ENCODE data around the gene SWT1. TPM values are rescaled to one million over a fixed set of nuclear protein-coding genes. Genes with fewer than 3 reads are reported as not detected.

Gene SWT1
- total RNA-seq, 6 experiments from 2014 or later: 2.0 to 3.9 (median 2.4) TPM

DNA sequence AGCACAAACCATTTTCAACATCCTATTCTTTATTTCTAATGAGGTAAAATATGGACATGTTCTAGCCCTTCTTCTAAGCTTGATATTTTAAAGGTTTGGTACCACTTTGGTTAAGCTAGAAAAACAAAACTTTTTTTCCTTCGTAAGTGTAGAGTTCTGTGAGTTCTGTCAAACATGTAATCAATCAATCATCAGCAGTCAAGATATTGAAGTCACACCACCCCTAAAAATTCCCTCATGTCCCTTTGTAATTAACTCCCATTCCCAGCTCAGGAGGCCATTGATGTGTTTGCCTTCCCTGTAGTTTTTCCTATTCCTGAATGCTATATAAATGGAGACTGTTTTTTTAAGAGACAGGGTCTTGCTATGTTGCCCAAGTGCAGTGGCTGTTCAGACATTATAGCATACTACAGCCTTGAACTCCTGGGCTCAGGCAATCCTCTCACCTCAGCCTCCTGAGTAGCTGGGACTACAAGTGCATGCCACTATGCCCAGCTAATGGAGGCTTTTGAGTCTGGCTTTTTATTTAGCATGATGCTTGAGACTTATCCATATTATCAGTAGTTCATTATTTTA is 137.1 kb downstream of the SWT1 start:
- Histone ChIP-seq H3K27ac (no peak overlapping the region), H3K36me3 (peaks cover 0 to 33% (median 18%) of the 10 kb centered on the region in 4 donors), H3K4me3 (no peak overlapping the region), H3K27me3 (no peaks in the 10 kb centered on the region), H3K4me1 (no peaks in the 10 kb centered on the region), H3K9me3 (no peaks in the 10 kb centered on the region)
- intact Hi-C loops (cut with DNase I): no loop called here
- WGBS (ENCODE audit: insufficient coverage, low coverage, low lambda C conversion rate, missing lambda C conversion rate): 100% methylated on average over 1 of the region's 1 CpG
- TF ChIP-seq, protein P1, sequence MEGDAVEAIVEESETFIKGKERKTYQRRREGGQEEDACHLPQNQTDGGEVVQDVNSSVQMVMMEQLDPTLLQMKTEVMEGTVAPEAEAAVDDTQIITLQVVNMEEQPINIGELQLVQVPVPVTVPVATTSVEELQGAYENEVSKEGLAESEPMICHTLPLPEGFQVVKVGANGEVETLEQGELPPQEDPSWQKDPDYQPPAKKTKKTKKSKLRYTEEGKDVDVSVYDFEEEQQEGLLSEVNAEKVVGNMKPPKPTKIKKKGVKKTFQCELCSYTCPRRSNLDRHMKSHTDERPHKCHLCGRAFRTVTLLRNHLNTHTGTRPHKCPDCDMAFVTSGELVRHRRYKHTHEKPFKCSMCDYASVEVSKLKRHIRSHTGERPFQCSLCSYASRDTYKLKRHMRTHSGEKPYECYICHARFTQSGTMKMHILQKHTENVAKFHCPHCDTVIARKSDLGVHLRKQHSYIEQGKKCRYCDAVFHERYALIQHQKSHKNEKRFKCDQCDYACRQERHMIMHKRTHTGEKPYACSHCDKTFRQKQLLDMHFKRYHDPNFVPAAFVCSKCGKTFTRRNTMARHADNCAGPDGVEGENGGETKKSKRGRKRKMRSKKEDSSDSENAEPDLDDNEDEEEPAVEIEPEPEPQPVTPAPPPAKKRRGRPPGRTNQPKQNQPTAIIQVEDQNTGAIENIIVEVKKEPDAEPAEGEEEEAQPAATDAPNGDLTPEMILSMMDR (IDR thresholded peaks at IDR 0.05): no peak
- TF ChIP-seq POLR2A (IDR thresholded peaks at IDR 0.05): no peak
- DNase-seq (no peak), ATAC-seq (no peak)

DNA sequence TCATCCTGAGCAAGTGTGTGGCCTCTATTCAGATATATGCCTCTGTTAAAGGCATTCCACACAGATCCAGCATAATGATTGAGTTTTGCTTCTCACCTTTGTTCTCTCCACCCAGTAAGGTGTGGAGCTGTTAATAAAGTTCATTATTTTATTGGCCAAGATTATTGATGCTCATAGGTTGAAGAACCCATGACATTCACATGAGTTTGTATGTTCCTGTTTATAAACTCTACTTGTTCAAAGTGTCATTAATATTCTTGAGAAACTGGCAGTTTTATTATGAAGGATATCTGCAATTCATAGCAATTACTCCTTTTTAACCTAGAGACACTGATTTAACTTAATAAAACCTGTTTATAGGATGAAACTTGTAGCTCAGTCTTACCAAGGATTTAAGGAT is 138.1 kb downstream of the SWT1 start:
- Histone ChIP-seq H3K4me1 (no peaks in the 10 kb centered on the region), H3K9me3 (no peaks in the 10 kb centered on the region), H3K36me3 (peaks cover 1 to 43% (median 24%) of the 10 kb centered on the region in 4 donors), H3K4me3 (no peak overlapping the region), H3K27ac (no peak overlapping the region), H3K27me3 (no peaks in the 10 kb centered on the region)
- intact Hi-C loops (cut with DNase I): no loop called here
- TF ChIP-seq, protein P1 (IDR thresholded peaks at IDR 0.05): no peak
- DNase-seq (no peak), ATAC-seq (no peak)

DNA sequence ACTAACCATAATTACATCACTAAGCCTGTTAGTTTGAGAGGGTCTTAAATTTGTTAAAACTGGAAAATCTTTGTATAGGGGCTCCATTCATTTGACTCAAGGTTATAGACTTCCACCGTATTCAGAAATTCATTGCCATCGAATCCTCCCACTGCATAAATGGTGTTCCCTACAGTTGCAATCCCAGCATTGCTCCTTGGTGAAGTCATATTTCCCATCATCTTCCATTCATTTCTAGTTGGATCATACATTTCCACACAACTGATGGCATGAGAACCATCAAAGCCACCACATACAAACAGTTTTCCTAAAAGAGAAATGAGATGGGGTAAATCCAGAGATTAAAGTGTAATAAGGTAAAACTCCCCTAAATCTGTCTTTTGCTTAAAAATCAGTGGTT is 141.0 kb downstream of the SWT1 start:
- H3K27ac ChIP-seq: no peak overlapping the region

DNA sequence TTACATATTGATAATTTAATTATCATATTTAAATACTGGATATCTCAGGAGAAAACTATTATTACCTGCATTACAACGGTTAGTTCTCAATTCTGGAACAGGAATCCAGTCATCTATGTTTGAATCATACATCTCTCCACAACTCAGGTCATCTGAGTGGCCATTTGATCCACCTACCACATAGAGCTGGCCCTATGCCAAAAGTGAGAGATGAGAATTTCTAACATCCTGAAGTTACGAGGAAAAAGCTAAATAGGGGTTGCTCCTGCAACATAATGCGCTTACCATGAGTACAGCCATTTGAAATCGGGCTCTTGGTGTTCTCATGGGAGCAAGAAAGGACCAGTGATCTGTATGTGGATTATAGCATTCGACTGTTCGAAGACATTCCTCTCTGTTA is 143.2 kb downstream of the SWT1 start:
- Histone ChIP-seq H3K36me3 (peaks cover 16 to 66% (median 37%) of the 10 kb centered on the region in 4 donors), H3K4me3 (no peak overlapping the region), H3K27ac (no peak overlapping the region), H3K4me1 (peaks cover 0 to 5% (median 1%) of the 10 kb centered on the region in 4 donors), H3K9me3 (no peaks in the 10 kb centered on the region), H3K27me3 (no peaks in the 10 kb centered on the region)
- no peak for TF ChIP-seq POLR2A (IDR thresholded peaks at IDR 0.05)
- TF ChIP-seq, protein P1 (IDR thresholded peaks at IDR 0.05): no peak
- no peak for ATAC-seq
- no peak for DNase-seq
- intact Hi-C loops (cut with DNase I): no loop called here
- WGBS (ENCODE audit: insufficient coverage, low coverage, low lambda C conversion rate, missing lambda C conversion rate): 94% methylated on average over 6 of the region's 6 CpGs

More for the DNA sequence above, 141.0 kb downstream of the SWT1 start:
- H3K4me1 ChIP-seq: no peaks in the 10 kb centered on the region
- no peak overlapping the region for H3K4me3 ChIP-seq
- DNase-seq (no peak), ATAC-seq (no peak)
- H3K36me3 ChIP-seq: peaks cover 16 to 59% (median 37%) of the 10 kb centered on the region in 4 donors
- H3K9me3 ChIP-seq: no peaks in the 10 kb centered on the region
- WGBS (ENCODE audit: insufficient coverage, low coverage, low lambda C conversion rate, missing lambda C conversion rate): 100% methylated on average over 2 of the region's 2 CpGs
- H3K27me3 ChIP-seq: no peaks in the 10 kb centered on the region
- no peak for TF ChIP-seq POLR2A (IDR thresholded peaks at IDR 0.05)
- TF ChIP-seq, protein P1 (IDR thresholded peaks at IDR 0.05): no peak
- intact Hi-C loops (cut with DNase I): no loop called here

DNA sequence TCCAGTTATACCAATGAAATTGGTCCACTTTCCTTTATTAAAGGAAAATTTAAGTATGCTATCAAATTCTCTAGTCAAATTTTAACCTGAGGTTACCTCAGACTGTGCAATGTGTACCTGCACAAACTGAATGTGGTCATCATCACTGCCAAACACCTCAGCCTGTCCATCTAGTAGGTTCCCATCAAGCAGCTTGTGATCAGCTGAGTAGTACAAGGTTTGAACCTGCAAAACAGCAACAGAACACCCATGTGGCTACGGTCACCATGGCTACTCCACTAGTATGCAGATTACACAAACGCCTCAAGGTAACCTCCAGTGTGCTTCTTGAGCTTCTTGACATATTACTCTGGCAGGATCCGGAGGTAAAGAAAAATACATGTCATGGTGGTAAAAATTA is 148.5 kb downstream of the SWT1 start:
- ATAC-seq: peak; percentile 78 to 99 (median 94)
- TF ChIP-seq POLR2A (IDR thresholded peaks at IDR 0.05): no peak
- TF ChIP-seq, protein P1 (IDR thresholded peaks at IDR 0.05): no peak
- intact Hi-C loops (cut with DNase I): no loop called here

More for the DNA sequence above, 148.5 kb downstream of the SWT1 start:
- Histone ChIP-seq H3K4me1 (peaks cover 0 to 12% (median 5%) of the 10 kb centered on the region in 4 donors), H3K27ac (no peak overlapping the region), H3K4me3 (no peak overlapping the region), H3K9me3 (no peaks in the 10 kb centered on the region), H3K36me3 (peaks cover 12 to 53% (median 38%) of the 10 kb centered on the region in 4 donors), H3K27me3 (no peaks in the 10 kb centered on the region)
- WGBS (ENCODE audit: insufficient coverage, low coverage, low lambda C conversion rate, missing lambda C conversion rate): 27% methylated on average over 3 of the region's 3 CpGs
- DNase-seq: peak in 2 of 3 donors; percentile 37 to 70
